Aorta (tissue), 5 donors: ENCODE results near the gene CDAN1. TPM values are rescaled to one million over a fixed set of nuclear protein-coding genes. Genes with fewer than 3 reads are reported as not detected.
A peak's percentile ranks its signal among the peaks of the same experiment; 100 is the strongest.
"Not testable (repeated sequence)": the region's sequence is repeated elsewhere in the genome, so short reads cannot be mapped to it uniquely, and the experiment has no call there.

ENCODE experiments used
- ATAC-seq: fragments of 200-7000 bp; cut with Tn5 transposase; one replicate; pipeline ENCODE4 v1.9.1; 2022; ENCODE audit warnings: moderate library complexity; ENCODE audit not compliant: low FRiP score
- DNase-seq, 2 donors: peaks; one replicate each; pipeline ENCODE4 v3.0.0-alpha.2; 2020
- H3K27ac ChIP-seq, 2 donors: one replicate each; pipeline ENCODE4 v1.5.1; 2013; ENCODE audit warnings: low read length in 2 of 2, mild to moderate bottlenecking in 2 of 2, moderate library complexity in 2 of 2, control low read depth in 1 of 2, inconsistent platforms in 1 of 2, low read depth in 1 of 2
- H3K27me3 ChIP-seq, 2 donors: one replicate each; pipeline ENCODE4 v1.6.1; 2013; ENCODE audit warnings: control low read depth in 1 of 2, low read length in 1 of 2, mild to moderate bottlenecking in 1 of 2, moderate library complexity in 1 of 2; ENCODE audit not compliant: insufficient read depth in 2 of 2, control insufficient read depth in 1 of 2
- H3K36me3 ChIP-seq, 2 donors: one replicate each; pipeline ENCODE4 v1.6.1; 2013; ENCODE audit warnings: control low read depth in 1 of 2, low read length in 1 of 2, mild to moderate bottlenecking in 1 of 2; ENCODE audit not compliant: insufficient read depth in 2 of 2, control insufficient read depth in 1 of 2
- H3K4me1 ChIP-seq, 2 donors: one replicate each; pipeline ENCODE4 v1.6.1; 2013; ENCODE audit warnings: low read length in 2 of 2, control low read depth in 1 of 2, mild to moderate bottlenecking in 1 of 2, moderate library complexity in 1 of 2; ENCODE audit not compliant: insufficient read depth in 2 of 2, control insufficient read depth in 1 of 2
- H3K4me3 ChIP-seq, 2 donors: one replicate each; pipeline ENCODE4 v1.5.1; 2013; ENCODE audit warnings: low read length in 2 of 2, control low read depth in 1 of 2, mild to moderate bottlenecking in 1 of 2
- H3K9me3 ChIP-seq: one replicate; pipeline ENCODE4 v1.6.1; 2013; ENCODE audit warnings: mild to moderate bottlenecking, low read length; ENCODE audit not compliant: control insufficient read depth
- WGBS, 2 donors: extraction: QIAGEN DNeasy Blood & Tissue Kit; methylation state at CpG; one replicate each; pipeline ENCODE4 v1.1.7; 2013; 5-methylcytosine and 5-hydroxymethylcytosine counted together
- intact Hi-C, 2 donors: fragments of 100-400 bp; cut with DNase I; formaldehyde crosslinking; loops; one replicate each; pipeline versions ENCODE4 v1.14.2 to v1.15.0; 2022
- long read RNA-seq, 2 donors: library from polyadenylated mRNA; unstranded; transcript quantifications; one replicate each; pipeline ENCODE4 v2.0.0, GENCODE V29; 2020 to 2021
- polyA plus RNA-seq, 2 donors: library from polyadenylated mRNA; stranded (reverse); fragments of 200-250 nt; gene quantifications; one replicate each; pipeline ENCODE4 v1.2.3, GENCODE V29; 2013
- total RNA-seq, 2 donors: library from RNA; stranded (reverse); fragmentation: NEBNext Ultra II Directional; extraction: Animal tissue kit (Norgen Biotek cat#: 25700); gene quantifications; one replicate each; pipeline ENCODE4 v1.2.1, GENCODE V29; 2021
- donor health status: healthy with polysubstance abuse.
- donor health status: Bipolar disorder and iron deficiency.
- donor health status: DM: no; HTN: no; CAD: no.
- donor health status: DM: no; HTN: no; CAD: no.
- donor health status: DM: yes; HTN: yes; CAD: no.

The CDAN1 gene
- 10 to 100 TPM in 1 of 2 donors, 1 to 10 TPM in 1; 9.0 to 18.6 TPM for total RNA-seq
- 10 to 100 TPM in 1 of 2 donors, 1 to 10 TPM in 1; 2.8 to 24.6 TPM for polyA plus RNA-seq
- long read RNA-seq, donor 1, partial matches to known transcripts, result 3 of 22 reads
- long read RNA-seq, donor 1, other reads (novel, unspliced or antisense), result 14 of 22 reads
- long read RNA-seq, donor 2, partial matches to known transcripts, result 2 of 15 reads
- long read RNA-seq, donor 2, other reads (novel, unspliced or antisense), result 11 of 15 reads

DNA sequence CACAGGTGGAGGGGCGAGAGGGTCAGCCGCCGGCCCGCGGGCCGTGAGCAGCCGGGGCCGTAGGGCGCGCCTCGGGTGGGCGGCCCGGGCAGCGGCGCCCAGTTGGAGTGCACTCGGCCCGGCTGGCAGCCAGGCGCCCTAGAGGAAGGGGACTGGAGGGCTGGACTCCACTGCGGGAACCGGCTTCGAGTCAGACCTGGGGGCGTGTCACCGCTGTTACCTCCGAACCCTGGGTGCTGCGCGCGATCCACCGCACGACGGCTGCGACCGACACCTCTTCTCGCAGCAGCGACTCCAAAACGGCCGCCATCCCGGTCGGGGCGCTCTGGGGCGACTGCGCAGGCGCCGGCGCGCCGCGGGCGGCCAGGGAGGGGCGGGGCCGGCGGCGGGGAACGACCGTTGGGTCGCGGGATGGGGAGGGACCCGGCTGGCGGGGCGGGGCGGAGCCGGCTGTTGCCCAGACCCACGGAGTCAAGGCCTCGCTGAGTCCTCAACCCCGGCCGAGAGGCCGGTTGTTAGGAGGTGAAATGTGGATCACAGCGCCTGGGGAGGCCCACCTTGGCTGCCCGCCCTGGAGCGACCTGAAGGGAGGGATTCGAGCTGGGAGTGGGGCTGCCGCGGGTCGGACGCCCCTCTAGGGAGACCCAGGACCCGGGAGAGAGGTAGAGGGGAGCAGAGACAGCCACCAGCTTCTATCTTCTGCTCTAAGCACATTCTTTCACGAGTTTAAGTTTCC, at the start of gene CDAN1:
Gene CDAN1, minus strand, starts transcription at position 336 of the 736 bp plus-strand sequence. Its CDS starts 26 bp downstream, at position 310.
- H3K4me3 ChIP-seq, result peak within 1 kb of the TSS; percentile 77
- DNase-seq (peak; percentile 95 to 98), ATAC-seq (peak; percentile 96)
- H3K4me1 ChIP-seq, result no peaks in the 10 kb centered on the region
- intact Hi-C loops, result no loop called here
- peak within 1 kb of the TSS; percentile 9 to 94 for H3K27ac ChIP-seq
- H3K36me3 ChIP-seq, result peaks cover 0 to under 1% of the 10 kb centered on the region in 2 donors
- H3K9me3 ChIP-seq, result no peaks in the 10 kb centered on the region
- H3K27me3 ChIP-seq, result no peaks in the 10 kb centered on the region
- WGBS, 2 donors, result 0% methylated on average over 57 to 76 of the region's 76 CpGs

DNA sequence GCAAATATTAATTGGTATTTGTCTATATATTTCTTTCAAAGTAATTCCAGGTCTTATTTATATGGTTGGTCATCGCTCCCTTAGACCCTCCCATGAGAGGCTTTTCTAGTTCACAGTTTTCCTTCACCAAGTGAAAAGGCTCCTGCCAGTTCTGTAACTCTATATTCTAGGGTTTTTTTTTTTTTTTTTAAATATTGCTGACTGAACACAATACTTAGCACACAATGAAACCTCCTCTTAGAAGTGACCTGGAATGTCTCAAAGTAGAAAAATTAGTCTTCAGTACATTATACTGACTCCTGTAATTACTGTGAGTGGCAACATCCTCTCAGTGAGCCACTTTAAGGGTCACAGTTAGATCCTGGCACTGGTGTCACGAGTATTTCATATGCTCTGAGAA, 48.6 kb upstream of the CDAN1 start:
- H3K9me3 ChIP-seq, result no peaks in the 10 kb centered on the region
- H3K27me3 ChIP-seq, result no peaks in the 10 kb centered on the region
- peaks cover 2 to 3% of the 10 kb centered on the region in 2 donors for H3K36me3 ChIP-seq
- no peak overlapping the region for H3K4me3 ChIP-seq
- intact Hi-C loops, result no loop called here
- no peaks in the 10 kb centered on the region for H3K4me1 ChIP-seq
- no peak overlapping the region for H3K27ac ChIP-seq
- 84 to 89% methylated on average over 2 of the region's 2 CpGs for WGBS, 2 donors
- no peak for DNase-seq
- ATAC-seq, result no peak

- intact Hi-C loops, result no loop called here
- no peaks in the 10 kb centered on the region for H3K4me1 ChIP-seq
- no peaks in the 10 kb centered on the region for H3K27me3 ChIP-seq
- peaks cover 2 to 3% of the 10 kb centered on the region in 2 donors for H3K36me3 ChIP-seq
- WGBS, 2 donors, result 95 to 97% methylated on average over 1 of the region's 1 CpG
- no peak for DNase-seq
- no peak overlapping the region for H3K4me3 ChIP-seq
- ATAC-seq, result no peak
- H3K9me3 ChIP-seq, result no peaks in the 10 kb centered on the region
- no peak overlapping the region for H3K27ac ChIP-seq
Measured at GRCh38 chr15:42784705-42785104, 47.8 kb upstream of the CDAN1 start.

DNA sequence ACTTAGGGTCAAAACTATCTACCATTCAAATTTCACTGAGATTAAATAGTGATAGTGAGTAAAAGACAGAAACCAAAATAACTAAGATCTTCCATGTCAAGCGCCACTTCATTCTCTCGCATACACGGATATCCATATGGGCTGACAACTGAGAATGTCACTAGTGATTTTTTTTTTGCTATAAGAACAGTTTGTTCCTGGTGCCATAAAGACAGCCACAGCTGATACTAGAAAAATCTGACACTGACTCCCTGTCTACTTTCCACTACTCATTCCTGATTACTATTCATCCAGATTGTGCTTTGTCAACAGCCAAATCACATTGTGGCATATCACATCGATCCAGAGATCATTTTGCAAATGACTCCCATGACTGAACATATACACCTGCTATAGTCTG, 45.8 kb upstream of the CDAN1 start:
- H3K4me1 ChIP-seq, result peaks cover 0 to under 1% of the 10 kb centered on the region in 2 donors
- no peak for DNase-seq
- no peaks in the 10 kb centered on the region for H3K9me3 ChIP-seq
- H3K27me3 ChIP-seq, result no peaks in the 10 kb centered on the region
- no peak for ATAC-seq
- H3K4me3 ChIP-seq, result no peak overlapping the region
- H3K27ac ChIP-seq, result no peak overlapping the region
- intact Hi-C loops, result no loop called here
- 96 to 98% methylated on average over 4 of the region's 4 CpGs for WGBS, 2 donors
- H3K36me3 ChIP-seq, result peaks cover 0 to 3% of the 10 kb centered on the region in 2 donors

- no peaks in the 10 kb centered on the region for H3K9me3 ChIP-seq
- no peak overlapping the region for H3K27ac ChIP-seq
- intact Hi-C loops, result no loop called here
- H3K4me3 ChIP-seq, result no peak overlapping the region
- no peak for ATAC-seq
- peaks cover 3 to 6% of the 10 kb centered on the region in 2 donors for H3K36me3 ChIP-seq
- no peak for DNase-seq
- no peaks in the 10 kb centered on the region for H3K27me3 ChIP-seq
- peaks cover 2 to 13% of the 10 kb centered on the region in 2 donors for H3K4me1 ChIP-seq
- 51 to 56% methylated on average over 2 of the region's 2 CpGs for WGBS, 2 donors
Measured at GRCh38 chr15:42775416-42775815, 38.5 kb upstream of the CDAN1 start.

DNA sequence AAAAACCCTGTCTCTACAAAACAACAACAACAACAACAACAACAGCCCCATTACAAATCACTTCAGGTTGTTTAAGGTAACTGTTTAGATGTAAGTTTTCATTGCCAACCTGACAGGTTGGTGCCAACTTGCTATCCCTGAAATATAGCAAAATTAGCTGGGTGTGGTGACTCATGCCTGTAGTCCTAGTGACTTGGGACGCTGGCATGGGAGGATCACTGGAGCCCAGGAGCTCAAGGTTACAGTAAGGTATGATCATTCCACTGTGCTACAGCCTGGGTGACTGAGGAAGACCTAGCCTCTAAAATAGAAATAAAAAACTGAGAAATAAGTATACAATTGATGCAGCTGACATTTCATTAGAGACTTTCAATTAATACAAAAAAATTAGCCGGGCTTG, 36.0 kb upstream of the CDAN1 start:
- Histone ChIP-seq H3K4me1 (peaks cover 2 to 13% of the 10 kb centered on the region in 2 donors), H3K9me3 (no peaks in the 10 kb centered on the region), H3K36me3 (peaks cover 3 to 6% of the 10 kb centered on the region in 2 donors), H3K4me3 (no peak overlapping the region), H3K27me3 (no peaks in the 10 kb centered on the region), H3K27ac (peak overlapping the region in 1 of 2 donors; percentile 17)
- intact Hi-C loops, result no loop called here
- ATAC-seq (no peak), DNase-seq (no peak)
- 61 to 63% methylated on average over 2 of the region's 2 CpGs for WGBS, 2 donors

- intact Hi-C loops, result no loop called here
- WGBS, 2 donors, result 13 to 25% methylated on average over 2 of the region's 2 CpGs
- H3K27me3 ChIP-seq, result no peaks in the 10 kb centered on the region
- peak; percentile 56 for ATAC-seq
- H3K27ac ChIP-seq, result peak overlapping the region in 1 of 2 donors; percentile 81
- no peaks in the 10 kb centered on the region for H3K9me3 ChIP-seq
- H3K4me1 ChIP-seq, result peaks cover 2 to 11% of the 10 kb centered on the region in 2 donors
- peak in 1 of 2 donors; percentile 61 for DNase-seq
- no peak overlapping the region for H3K4me3 ChIP-seq
- peaks cover 3 to 6% of the 10 kb centered on the region in 2 donors for H3K36me3 ChIP-seq
Measured at GRCh38 chr15:42772144-42772543, 35.2 kb upstream of the CDAN1 start.

DNA sequence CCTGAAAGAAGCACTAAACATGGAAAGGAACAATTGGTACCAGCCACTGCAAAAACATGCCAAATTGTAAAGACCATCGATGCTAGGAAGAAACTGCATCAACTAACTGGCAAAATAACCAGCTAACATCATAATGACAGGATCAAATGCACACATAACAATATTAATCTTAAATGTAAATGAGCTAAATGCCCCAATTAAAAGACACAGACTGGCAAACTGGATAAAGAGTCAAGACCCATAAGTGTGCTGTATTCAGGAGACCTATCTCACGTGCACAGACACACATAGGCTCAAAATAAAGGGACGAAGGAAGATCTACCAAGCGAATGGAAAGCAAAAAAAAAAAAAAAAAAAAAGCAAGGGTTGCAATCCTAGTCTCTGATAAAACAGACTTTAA, 29.2 kb upstream of the CDAN1 start:
- DNase-seq, intact Hi-C loops, H3K27me3 ChIP-seq, H3K4me1 ChIP-seq, H3K9me3 ChIP-seq, ATAC-seq, H3K4me3 ChIP-seq, H3K27ac ChIP-seq, H3K36me3 ChIP-seq: not testable (repeated sequence)
- 97% methylated on average over 4 of the region's 4 CpGs for WGBS, 2 donors
